Prostate gland (tissue), 2 donors: Measurements from ENCODE around the gene RTN3. TPM values are rescaled to one million over a fixed set of nuclear protein-coding genes. Genes with fewer than 3 reads are reported as not detected.

ENCODE experiments used
- DNase-seq: peaks from one replicate; pipeline ENCODE4 v3.0.0-alpha.2; 2019; ENCODE audit warnings: low spot score
- H3K27ac ChIP-seq, 2 donors: fragments of 200-600 bp; sonication (generic); 2 replicates each; pipeline ENCODE4 v1.5.1; 2017 to 2019
- H3K27me3 ChIP-seq: fragments of 200-600 bp; sonication (generic); replicated peaks from 2 replicates; pipeline ENCODE4 v1.5.1; 2019; ENCODE audit not compliant: insufficient read depth
- H3K36me3 ChIP-seq, 2 donors: fragments of 200-600 bp; sonication (generic); 1 replicate in 1 of 2; 2 replicates in 1 of 2; pipeline versions ENCODE4 v1.5.1 to v1.8.1; 2017 to 2019
- H3K4me1 ChIP-seq: fragments of 200-600 bp; sonication (generic); replicated peaks from 2 replicates; pipeline ENCODE4 v1.5.1; 2019
- H3K4me3 ChIP-seq, 2 donors: fragments of 200-600 bp; sonication (generic); 2 replicates each; pipeline ENCODE4 v1.5.1; 2017 to 2019
- H3K9me3 ChIP-seq: fragments of 200-600 bp; sonication (generic); 2 replicates; pipeline ENCODE4 v1.5.1; 2017
- CTCF ChIP-seq, 4 experiments: fragments of 200-600 bp in 2 of 4; fragments of 450-650 bp in 2 of 4; sonication (generic) in 2 of 4; IDR thresholded peaks; 1 replicate in 3 of 4; 2 replicates in 1 of 4; pipeline ENCODE4 v1.5.1; 2016 to 2019; ENCODE audit warnings: antibody characterized with exemption in 4 of 4, mild to moderate bottlenecking in 2 of 4, moderate library complexity in 2 of 4
- POLR2A ChIP-seq: fragments of 450-650 bp; IDR thresholded peaks from one replicate; pipeline ENCODE4 v1.6.1; 2016; ENCODE audit warnings: antibody characterized with exemption, mild to moderate bottlenecking
- POLR2AphosphoS5 ChIP-seq: sonication (generic); formaldehyde crosslinking; IDR thresholded peaks from one replicate; pipeline ENCODE4 v1.6.1; 2017; ENCODE audit warnings: antibody characterized with exemption
- WGBS: methylation state at CpG from one replicate; pipeline ENCODE4 v1.1.5; 2018; 5-methylcytosine and 5-hydroxymethylcytosine counted together
- intact Hi-C: fragments of 100-400 bp; cut with DNase I; formaldehyde crosslinking; loops from one replicate; pipeline ENCODE4 v1.14.2; 2022
- small RNA-seq, 2 donors: library from RNA; depleted of rRNA; stranded (forward); fragments of <200 nt; gene quantifications; one replicate each; pipeline ENCODE3, GENCODE V24; 2016
- total RNA-seq, 2 donors: library from RNA; depleted of rRNA; stranded (reverse); fragments of >200 nt; gene quantifications; one replicate each; pipeline ENCODE4 v1.1.0, GENCODE V29; 2016

Gene RTN3
- total RNA-seq, 2 donors from 2014 or later: 74.1 to 88.8 TPM

GRCh38 chr11:63804259-63804658 is 123.0 kb downstream of the RTN3 start:
- Histone ChIP-seq H3K27me3 (no peaks in the 10 kb centered on the region), H3K27ac (peak overlapping the region; percentile 65 to 73), H3K36me3 (no peaks in the 10 kb centered on the region), H3K4me1 (no peaks in the 10 kb centered on the region), H3K9me3 (no peaks in the 10 kb centered on the region), H3K4me3 (no peak overlapping the region)
- 33% methylated on average over 6 of the region's 6 CpGs for WGBS
- intact Hi-C loops: no loop called here
- no peak for TF ChIP-seq POLR2A
- peak; percentile 98 for TF ChIP-seq POLR2AphosphoS5
- TF ChIP-seq CTCF (IDR thresholded peaks at IDR 0.05): no peak
- peak; percentile 88 for DNase-seq

DNA sequence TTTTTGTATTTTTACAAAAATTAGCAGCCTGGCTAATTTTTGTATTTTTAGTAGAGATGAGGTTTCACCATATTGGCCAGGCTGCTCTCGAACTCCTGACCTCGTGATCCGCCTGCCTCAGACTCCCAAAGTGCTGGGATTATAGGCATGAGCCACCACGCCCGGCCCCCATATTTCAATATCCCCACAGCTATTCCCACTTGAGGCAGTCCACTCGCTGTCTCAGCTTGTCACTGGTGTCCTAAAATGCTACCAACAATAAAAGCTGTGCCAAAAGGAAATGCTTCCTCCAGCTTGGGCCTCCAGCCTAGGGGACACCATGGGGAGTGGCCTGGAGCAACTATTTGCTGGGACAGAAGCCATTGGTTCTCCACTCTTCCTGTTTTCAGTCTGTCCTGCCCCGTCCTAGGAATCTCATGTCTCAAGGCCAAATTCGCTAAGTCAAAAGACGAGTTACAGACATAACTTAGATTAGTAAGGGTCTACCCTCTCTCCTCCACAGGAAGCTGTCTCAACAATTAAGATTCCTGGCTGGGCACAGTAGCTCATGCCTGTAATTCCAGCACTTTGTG is 124.6 kb downstream of the RTN3 start:
- Histone ChIP-seq H3K27ac (no peak overlapping the region), H3K36me3 (no peaks in the 10 kb centered on the region), H3K4me1 (no peaks in the 10 kb centered on the region), H3K27me3 (no peaks in the 10 kb centered on the region), H3K4me3 (no peak overlapping the region), H3K9me3 (no peaks in the 10 kb centered on the region)
- no peak for DNase-seq
- WGBS: 82% methylated on average over 9 of the region's 9 CpGs
- TF ChIP-seq CTCF (IDR thresholded peaks at IDR 0.05) (no peak), POLR2A (no peak), POLR2AphosphoS5 (no peak)
- intact Hi-C loops: no loop called here

Small RNAs within 50 kb of the gene (small RNA-seq; reads per million reads assigned to genes)
- gene AP000753.3 (0 reads per million in 2 donors), gene RN7SL596P (0 reads per million in 2 donors)

Other genes starting within 250 kb of the RTN3 start
- 10 to 100 TPM in 1 of 2 donors, not detected in 1; 25.7 TPM for gene PLAAT5, start 190.3 kb upstream of the RTN3 start, total RNA-seq
- gene LGALS12, start 175.4 kb upstream of the RTN3 start, total RNA-seq: not detected
- gene PLAAT4, start 144.7 kb upstream of the RTN3 start, total RNA-seq: 10 to 100 TPM; 47.6 to 50.8 TPM
- gene PLAAT2, start 118.1 kb upstream of the RTN3 start, total RNA-seq: 1 to 10 TPM in 1 of 2 donors, not detected in 1; 2.6 TPM
- gene PLAAT3, start 67.1 kb upstream of the RTN3 start, total RNA-seq: 100 to 1,000 TPM in 1 of 2 donors, 1 to 10 TPM in 1; 7.0 to 118 TPM
- gene ATL3, start 10.1 kb upstream of the RTN3 start, total RNA-seq: 10 to 100 TPM; 46.7 to 64.3 TPM
- gene ZFTA, start 87.3 kb downstream of the RTN3 start, total RNA-seq: 10 to 100 TPM; 13.9 to 32.7 TPM
- 10 to 100 TPM; 17.8 to 36.2 TPM for gene SPINDOC, start 132.0 kb downstream of the RTN3 start, total RNA-seq
- gene MARK2, start 157.6 kb downstream of the RTN3 start, total RNA-seq: 10 to 100 TPM; 65.4 to 67.2 TPM
- 1 to 10 TPM in 1 of 2 donors, under 1 TPM in 1; 0.64 to 3.3 TPM for gene RCOR2, start 235.7 kb downstream of the RTN3 start, total RNA-seq